ENCODE measurements around the gene RUFY1.
"Not testable (repeated sequence)": the region's sequence is repeated elsewhere in the genome, so short reads cannot be mapped to it uniquely, and the experiment has no call there.

The RUFY1 gene

GRCh38 chr5:179550511-179551342 is at the start of gene RUFY1:
RUFY1 (plus strand) TSS chr5:179550554; CDS start chr5:179550570, 16 bp downstream.
- Histone ChIP-seq H3K9me3 (ENCODE audit: control insufficient read depth in 2 of 2, low read length in 2 of 2) (no peaks in the 10 kb centered on the region), H3K27me3 (ENCODE audit: control insufficient read depth in 2 of 2, insufficient read depth in 2 of 2, low read length in 2 of 2) (no peaks in the 10 kb centered on the region), H3K4me3 (ENCODE audit: low read length in 2 of 2) (peak within 1 kb of the TSS; percentile 89 to 90), H3K27ac (ENCODE audit: low read depth in 2 of 2, low read length in 2 of 2) (peak within 1 kb of the TSS; percentile 95), H3K36me3 (ENCODE audit: control insufficient read depth in 2 of 2, insufficient read depth in 2 of 2, low read length in 2 of 2) (no peaks in the 10 kb centered on the region), H3K4me1 (ENCODE audit: control insufficient read depth in 2 of 2, insufficient read depth in 2 of 2, low read length in 2 of 2) (peaks cover 3 to 10% of the 10 kb centered on the region in 2 donors), H3K9ac (ENCODE audit: low read depth in 1 of 2, low read length in 2 of 2) (peak within 1 kb of the TSS; percentile 88 to 91)

DNA sequence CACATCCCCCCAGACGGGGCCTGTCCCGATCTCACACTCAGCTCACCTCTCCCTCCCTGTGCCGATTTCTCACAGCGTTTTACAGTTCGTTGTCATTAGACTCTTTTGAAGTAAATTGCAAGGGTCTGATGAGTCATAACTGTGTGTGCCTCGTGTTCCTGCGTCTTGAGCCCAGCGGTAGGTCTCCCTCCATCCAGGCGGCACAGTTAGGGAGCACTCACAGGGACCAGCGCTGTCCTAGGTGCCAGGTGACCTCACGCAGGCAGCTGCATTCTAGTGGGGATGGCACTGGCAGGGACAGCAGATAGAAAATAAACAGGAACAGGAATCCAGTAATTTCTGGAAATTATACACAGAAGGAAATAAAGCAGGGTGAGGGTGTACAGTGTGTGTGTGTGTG is 48.4 kb upstream of the RUFY1 start:
- H3K27me3 ChIP-seq (ENCODE audit: control insufficient read depth in 2 of 2, insufficient read depth in 2 of 2, low read length in 2 of 2); H3K4me3 ChIP-seq (ENCODE audit: low read length in 2 of 2); H3K27ac ChIP-seq (ENCODE audit: low read depth in 2 of 2, low read length in 2 of 2); H3K36me3 ChIP-seq (ENCODE audit: control insufficient read depth in 2 of 2, insufficient read depth in 2 of 2, low read length in 2 of 2); H3K9ac ChIP-seq (ENCODE audit: low read depth in 1 of 2, low read length in 2 of 2); H3K9me3 ChIP-seq (ENCODE audit: control insufficient read depth in 2 of 2, low read length in 2 of 2); H3K4me1 ChIP-seq (ENCODE audit: control insufficient read depth in 2 of 2, insufficient read depth in 2 of 2, low read length in 2 of 2): not testable (repeated sequence)

DNA sequence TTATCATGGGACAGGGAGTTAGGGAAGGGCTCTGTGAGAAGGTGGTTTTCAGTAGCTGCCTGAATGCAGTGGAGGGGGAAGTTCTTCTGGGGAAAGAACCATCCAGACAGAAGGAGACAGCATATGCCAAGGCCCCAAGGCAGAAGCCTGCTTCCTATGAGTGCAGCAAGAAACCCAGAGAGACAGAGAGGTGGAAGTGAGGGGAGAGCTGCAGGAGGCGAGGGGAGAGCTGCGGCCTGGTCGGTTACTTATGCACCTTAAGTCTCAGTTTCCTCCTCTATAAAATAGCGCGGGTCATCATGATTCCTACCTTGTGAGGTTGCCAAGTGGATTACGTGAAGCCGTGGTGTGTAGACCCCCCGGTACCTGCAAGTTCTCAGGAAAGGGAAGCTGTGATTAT is 47.9 kb upstream of the RUFY1 start:
- not testable (repeated sequence) for H3K4me1 ChIP-seq (ENCODE audit: control insufficient read depth in 2 of 2, insufficient read depth in 2 of 2, low read length in 2 of 2); H3K4me3 ChIP-seq (ENCODE audit: low read length in 2 of 2); H3K9ac ChIP-seq (ENCODE audit: low read depth in 1 of 2, low read length in 2 of 2); H3K36me3 ChIP-seq (ENCODE audit: control insufficient read depth in 2 of 2, insufficient read depth in 2 of 2, low read length in 2 of 2); H3K9me3 ChIP-seq (ENCODE audit: control insufficient read depth in 2 of 2, low read length in 2 of 2); H3K27me3 ChIP-seq (ENCODE audit: control insufficient read depth in 2 of 2, insufficient read depth in 2 of 2, low read length in 2 of 2); H3K27ac ChIP-seq (ENCODE audit: low read depth in 2 of 2, low read length in 2 of 2)

DNA sequence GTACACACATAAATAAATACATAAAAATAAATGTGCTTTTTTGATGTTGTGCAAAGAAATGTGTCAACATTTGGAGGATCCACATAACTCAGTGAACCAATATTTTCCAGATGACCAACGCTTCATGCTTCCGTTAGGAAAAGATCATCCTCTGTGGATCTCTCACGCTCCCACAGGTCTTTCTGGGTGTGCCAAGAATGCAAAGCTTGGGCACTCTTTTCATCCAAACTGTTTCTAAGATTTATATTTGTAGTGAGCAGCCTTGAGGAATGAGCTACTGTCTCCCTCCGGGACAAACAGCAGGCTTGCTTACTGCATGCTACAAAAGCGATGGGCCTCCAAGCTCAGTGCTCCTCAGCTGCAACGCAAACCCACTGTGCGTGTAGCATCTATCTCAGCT is 46.2 kb upstream of the RUFY1 start:
- Histone ChIP-seq H3K9ac (ENCODE audit: low read depth in 1 of 2, low read length in 2 of 2) (no peak overlapping the region), H3K4me3 (ENCODE audit: low read length in 2 of 2) (no peak overlapping the region)

DNA sequence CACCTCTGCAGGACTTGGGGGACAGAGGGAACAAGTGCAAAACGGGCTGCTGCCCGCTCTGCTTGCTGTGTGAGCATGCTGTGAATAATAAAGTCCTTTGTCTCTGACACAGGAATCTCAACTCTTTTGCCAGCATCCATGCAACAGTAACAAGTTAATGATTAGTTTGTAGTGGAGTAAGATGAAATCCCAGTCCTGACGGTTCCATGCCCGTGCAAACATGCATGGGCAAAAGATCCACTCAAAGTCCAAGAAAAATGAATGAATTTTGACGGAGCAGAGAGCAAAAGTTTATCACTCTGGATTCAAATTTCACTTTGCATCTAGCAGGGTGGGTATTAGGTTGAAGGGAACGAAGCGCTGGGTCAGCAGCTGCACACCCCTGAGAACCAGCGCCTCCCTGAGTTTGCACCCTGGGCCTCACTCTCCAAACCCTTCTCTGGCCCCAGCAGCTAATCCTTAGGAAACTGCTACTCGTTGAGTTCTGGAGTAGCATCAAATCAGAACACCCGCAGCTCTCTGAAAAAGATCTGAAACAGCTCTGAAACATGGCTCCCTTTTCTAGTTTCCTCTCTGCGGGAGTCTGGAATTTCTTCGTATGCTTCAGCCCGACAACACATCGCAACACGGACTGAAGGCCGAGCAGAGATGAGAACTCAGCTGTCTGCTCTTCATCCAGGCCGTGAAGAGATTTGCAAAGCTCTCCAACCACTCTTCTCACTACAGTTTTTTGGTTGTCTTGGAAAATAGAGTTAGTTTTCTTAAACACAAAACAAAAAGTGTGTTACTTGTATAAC is 45.6 kb upstream of the RUFY1 start:
- Histone ChIP-seq H3K27ac (ENCODE audit: low read depth in 2 of 2, low read length in 2 of 2) (no peak overlapping the region), H3K9ac (ENCODE audit: low read depth in 1 of 2, low read length in 2 of 2) (no peak overlapping the region), H3K4me3 (ENCODE audit: low read length in 2 of 2) (no peak overlapping the region), H3K36me3 (ENCODE audit: control insufficient read depth in 2 of 2, insufficient read depth in 2 of 2, low read length in 2 of 2) (no peaks in the 10 kb centered on the region), H3K4me1 (ENCODE audit: control insufficient read depth in 2 of 2, insufficient read depth in 2 of 2, low read length in 2 of 2) (no peaks in the 10 kb centered on the region), H3K9me3 (ENCODE audit: control insufficient read depth in 2 of 2, low read length in 2 of 2) (no peaks in the 10 kb centered on the region), H3K27me3 (ENCODE audit: control insufficient read depth in 2 of 2, insufficient read depth in 2 of 2, low read length in 2 of 2) (peaks cover 0 to 2% of the 10 kb centered on the region in 2 donors)

More for the DNA sequence above, 46.2 kb upstream of the RUFY1 start:
- Histone ChIP-seq H3K9me3 (ENCODE audit: control insufficient read depth in 2 of 2, low read length in 2 of 2) (no peaks in the 10 kb centered on the region), H3K27ac (ENCODE audit: low read depth in 2 of 2, low read length in 2 of 2) (no peak overlapping the region), H3K36me3 (ENCODE audit: control insufficient read depth in 2 of 2, insufficient read depth in 2 of 2, low read length in 2 of 2) (no peaks in the 10 kb centered on the region), H3K27me3 (ENCODE audit: control insufficient read depth in 2 of 2, insufficient read depth in 2 of 2, low read length in 2 of 2) (peaks cover 0 to under 1% of the 10 kb centered on the region in 2 donors), H3K4me1 (ENCODE audit: control insufficient read depth in 2 of 2, insufficient read depth in 2 of 2, low read length in 2 of 2) (no peaks in the 10 kb centered on the region)

- Histone ChIP-seq H3K36me3 (ENCODE audit: control insufficient read depth in 2 of 2, insufficient read depth in 2 of 2, low read length in 2 of 2) (no peaks in the 10 kb centered on the region), H3K9ac (ENCODE audit: low read depth in 1 of 2, low read length in 2 of 2) (no peak overlapping the region), H3K9me3 (ENCODE audit: control insufficient read depth in 2 of 2, low read length in 2 of 2) (no peaks in the 10 kb centered on the region), H3K4me3 (ENCODE audit: low read length in 2 of 2) (no peak overlapping the region), H3K4me1 (ENCODE audit: control insufficient read depth in 2 of 2, insufficient read depth in 2 of 2, low read length in 2 of 2) (no peaks in the 10 kb centered on the region), H3K27ac (ENCODE audit: low read depth in 2 of 2, low read length in 2 of 2) (no peak overlapping the region), H3K27me3 (ENCODE audit: control insufficient read depth in 2 of 2, insufficient read depth in 2 of 2, low read length in 2 of 2) (peaks cover 0 to 2% of the 10 kb centered on the region in 2 donors)
These were observed 44.6 kb upstream of the RUFY1 start for GRCh38 chr5:179505636-179506261.

GRCh38 chr5:179509239-179509638 is 41.1 kb upstream of the RUFY1 start:
- Histone ChIP-seq H3K9ac (ENCODE audit: low read depth in 1 of 2, low read length in 2 of 2) (no peak overlapping the region), H3K4me1 (ENCODE audit: control insufficient read depth in 2 of 2, insufficient read depth in 2 of 2, low read length in 2 of 2) (no peaks in the 10 kb centered on the region), H3K36me3 (ENCODE audit: control insufficient read depth in 2 of 2, insufficient read depth in 2 of 2, low read length in 2 of 2) (no peaks in the 10 kb centered on the region), H3K27me3 (ENCODE audit: control insufficient read depth in 2 of 2, insufficient read depth in 2 of 2, low read length in 2 of 2) (peaks cover 0 to 2% of the 10 kb centered on the region in 2 donors), H3K4me3 (ENCODE audit: low read length in 2 of 2) (no peak overlapping the region), H3K9me3 (ENCODE audit: control insufficient read depth in 2 of 2, low read length in 2 of 2) (no peaks in the 10 kb centered on the region), H3K27ac (ENCODE audit: low read depth in 2 of 2, low read length in 2 of 2) (no peak overlapping the region)

- Histone ChIP-seq H3K9me3 (ENCODE audit: control insufficient read depth in 2 of 2, low read length in 2 of 2) (no peaks in the 10 kb centered on the region), H3K4me1 (ENCODE audit: control insufficient read depth in 2 of 2, insufficient read depth in 2 of 2, low read length in 2 of 2) (no peaks in the 10 kb centered on the region), H3K9ac (ENCODE audit: low read depth in 1 of 2, low read length in 2 of 2) (no peak overlapping the region), H3K4me3 (ENCODE audit: low read length in 2 of 2) (no peak overlapping the region), H3K27ac (ENCODE audit: low read depth in 2 of 2, low read length in 2 of 2) (no peak overlapping the region), H3K27me3 (ENCODE audit: control insufficient read depth in 2 of 2, insufficient read depth in 2 of 2, low read length in 2 of 2) (peaks cover 0 to 2% of the 10 kb centered on the region in 2 donors), H3K36me3 (ENCODE audit: control insufficient read depth in 2 of 2, insufficient read depth in 2 of 2, low read length in 2 of 2) (no peaks in the 10 kb centered on the region)
These were observed 40.5 kb upstream of the RUFY1 start for GRCh38 chr5:179509845-179510244.

- H3K27me3 ChIP-seq (ENCODE audit: control insufficient read depth in 2 of 2, insufficient read depth in 2 of 2, low read length in 2 of 2): peaks cover 0 to 4% of the 10 kb centered on the region in 2 donors
- no peaks in the 10 kb centered on the region for H3K9me3 ChIP-seq (ENCODE audit: control insufficient read depth in 2 of 2, low read length in 2 of 2)
- H3K4me1 ChIP-seq (ENCODE audit: control insufficient read depth in 2 of 2, insufficient read depth in 2 of 2, low read length in 2 of 2): no peaks in the 10 kb centered on the region
- no peak overlapping the region for H3K9ac ChIP-seq (ENCODE audit: low read depth in 1 of 2, low read length in 2 of 2)
- H3K27ac ChIP-seq (ENCODE audit: low read depth in 2 of 2, low read length in 2 of 2): no peak overlapping the region
- no peaks in the 10 kb centered on the region for H3K36me3 ChIP-seq (ENCODE audit: control insufficient read depth in 2 of 2, insufficient read depth in 2 of 2, low read length in 2 of 2)
- no peak overlapping the region for H3K4me3 ChIP-seq (ENCODE audit: low read length in 2 of 2)
These were observed 37.8 kb upstream of the RUFY1 start for GRCh38 chr5:179512452-179513000.

- not testable (repeated sequence) for H3K27me3 ChIP-seq (ENCODE audit: control insufficient read depth in 2 of 2, insufficient read depth in 2 of 2, low read length in 2 of 2); H3K9me3 ChIP-seq (ENCODE audit: control insufficient read depth in 2 of 2, low read length in 2 of 2); H3K36me3 ChIP-seq (ENCODE audit: control insufficient read depth in 2 of 2, insufficient read depth in 2 of 2, low read length in 2 of 2); H3K27ac ChIP-seq (ENCODE audit: low read depth in 2 of 2, low read length in 2 of 2); H3K4me1 ChIP-seq (ENCODE audit: control insufficient read depth in 2 of 2, insufficient read depth in 2 of 2, low read length in 2 of 2); H3K4me3 ChIP-seq (ENCODE audit: low read length in 2 of 2); H3K9ac ChIP-seq (ENCODE audit: low read depth in 1 of 2, low read length in 2 of 2)
These were observed 34.9 kb upstream of the RUFY1 start for GRCh38 chr5:179515501-179515900.
